ENCODE measurements around the gene TPK1.

GRCh38 chr7:144835652-144836544, at the start of gene TPK1:
- TF ChIP-seq, protein P1, sequence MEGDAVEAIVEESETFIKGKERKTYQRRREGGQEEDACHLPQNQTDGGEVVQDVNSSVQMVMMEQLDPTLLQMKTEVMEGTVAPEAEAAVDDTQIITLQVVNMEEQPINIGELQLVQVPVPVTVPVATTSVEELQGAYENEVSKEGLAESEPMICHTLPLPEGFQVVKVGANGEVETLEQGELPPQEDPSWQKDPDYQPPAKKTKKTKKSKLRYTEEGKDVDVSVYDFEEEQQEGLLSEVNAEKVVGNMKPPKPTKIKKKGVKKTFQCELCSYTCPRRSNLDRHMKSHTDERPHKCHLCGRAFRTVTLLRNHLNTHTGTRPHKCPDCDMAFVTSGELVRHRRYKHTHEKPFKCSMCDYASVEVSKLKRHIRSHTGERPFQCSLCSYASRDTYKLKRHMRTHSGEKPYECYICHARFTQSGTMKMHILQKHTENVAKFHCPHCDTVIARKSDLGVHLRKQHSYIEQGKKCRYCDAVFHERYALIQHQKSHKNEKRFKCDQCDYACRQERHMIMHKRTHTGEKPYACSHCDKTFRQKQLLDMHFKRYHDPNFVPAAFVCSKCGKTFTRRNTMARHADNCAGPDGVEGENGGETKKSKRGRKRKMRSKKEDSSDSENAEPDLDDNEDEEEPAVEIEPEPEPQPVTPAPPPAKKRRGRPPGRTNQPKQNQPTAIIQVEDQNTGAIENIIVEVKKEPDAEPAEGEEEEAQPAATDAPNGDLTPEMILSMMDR (IDR thresholded peaks at IDR 0.05; ENCODE audit: low read depth, low read length, poor library complexity, severe bottlenecking), result no peak
- no peak for TF ChIP-seq EZH2phosphoT487 (IDR thresholded peaks at IDR 0.05; ENCODE audit: borderline replicate concordance, low read length)

All from DOHH2 (cell line).